Inflammatory macrophage treated with lipopolysaccharide for 1 hour (primary cell): ENCODE data around the gene BBS9.
"Not testable (repeated sequence)": the region's sequence is repeated elsewhere in the genome, so short reads cannot be mapped to it uniquely, and the experiment has no call there.

Source experiments
- DNase-seq, 2 donors: peaks; one replicate each; pipeline ENCODE4 v3.0.0-alpha.2; 2020 to 2022

The BBS9 gene

GRCh38 chr7:33200282-33200681 lies 70.9 kb downstream of the BBS9 start:
- DNase-seq, result no peak

- DNase-seq, result no peak
Observed at GRCh38 chr7:33201821-33202220, 72.5 kb downstream of the BBS9 start.

- no peak for DNase-seq
Observed at GRCh38 chr7:33210958-33211357, 81.6 kb downstream of the BBS9 start.

GRCh38 chr7:33212144-33212543 lies 82.8 kb downstream of the BBS9 start:
- DNase-seq, result no peak

GRCh38 chr7:33215992-33216391 lies 86.6 kb downstream of the BBS9 start:
- no peak for DNase-seq

- no peak for DNase-seq
Observed at GRCh38 chr7:33217595-33217994, 88.2 kb downstream of the BBS9 start.

GRCh38 chr7:33218841-33219535 lies 89.6 kb downstream of the BBS9 start:
- not testable (repeated sequence) for DNase-seq

- DNase-seq, result no peak
Observed at GRCh38 chr7:33220231-33220630, 90.9 kb downstream of the BBS9 start.

GRCh38 chr7:33221390-33221789 lies 92.0 kb downstream of the BBS9 start:
- no peak for DNase-seq

GRCh38 chr7:33232632-33233145 lies 103.3 kb downstream of the BBS9 start:
- no peak for DNase-seq

GRCh38 chr7:33233659-33234058 lies 104.3 kb downstream of the BBS9 start:
- DNase-seq, result no peak

GRCh38 chr7:33237036-33237435 lies 107.7 kb downstream of the BBS9 start:
- DNase-seq, result peak; percentile 10 to 16

- DNase-seq, result peak; percentile 11 to 26
Observed at GRCh38 chr7:33243319-33243881, 114.0 kb downstream of the BBS9 start.

- no peak for DNase-seq
Observed at GRCh38 chr7:33248671-33249070, 119.3 kb downstream of the BBS9 start.

- no peak for DNase-seq
Observed at GRCh38 chr7:33250421-33250871, 121.1 kb downstream of the BBS9 start.

- no peak for DNase-seq
Observed at GRCh38 chr7:33251301-33251700, 121.9 kb downstream of the BBS9 start.

- no peak for DNase-seq
Observed at GRCh38 chr7:33258491-33258951, 129.2 kb downstream of the BBS9 start.

GRCh38 chr7:33261585-33261984 lies 132.2 kb downstream of the BBS9 start:
- DNase-seq, result no peak

- no peak for DNase-seq
Observed at GRCh38 chr7:33262476-33262875, 133.1 kb downstream of the BBS9 start.

- not testable (repeated sequence) for DNase-seq
Observed at GRCh38 chr7:33271839-33272371, 142.5 kb downstream of the BBS9 start.

- DNase-seq, result no peak
Observed at GRCh38 chr7:33273356-33273755, 144.0 kb downstream of the BBS9 start.

GRCh38 chr7:33276325-33276724 lies 147.0 kb downstream of the BBS9 start:
- no peak for DNase-seq

GRCh38 chr7:33276729-33277128 lies 147.4 kb downstream of the BBS9 start:
- no peak for DNase-seq

GRCh38 chr7:33278095-33278494 lies 148.7 kb downstream of the BBS9 start:
- no peak for DNase-seq
